Pancreas (tissue), 10 donors: ENCODE results near the gene KCNC4. TPM values are rescaled to one million over a fixed set of nuclear protein-coding genes. Genes with fewer than 3 reads are reported as not detected.
A peak's percentile ranks its signal among the peaks of the same experiment; 100 is the strongest.

Experiments
- ATAC-seq, 4 donors: fragments of 200-7000 bp; cut with Tn5 transposase; one replicate each; pipeline versions ENCODE4 v1.8.0 to v1.9.1; 2020; ENCODE audit warnings: mild to moderate bottlenecking in 4 of 4, moderate library complexity in 4 of 4
- DNase-seq, 6 donors: peaks; one replicate each; pipeline ENCODE4 v3.0.0-alpha.2; 2020
- FAIRE-seq: peaks from 2 replicates; lab custom pipeline; 2012; peaks lifted over from hg19 to GRCh38; lab: Jason Lieb, UNC
- H3K27ac ChIP-seq, 4 donors: fragments of 200-600 bp; sonication (generic); 1 replicate in 3 of 4; 2 replicates in 1 of 4; pipeline versions ENCODE4 v1.5.0 to v1.8.0; 2020
- H3K27me3 ChIP-seq, 4 donors: fragments of 200-600 bp; one replicate each; pipeline ENCODE4 v1.8.0; 2021
- H3K36me3 ChIP-seq, 3 donors: fragments of 200-600 bp; sonication (generic) in 1 of 3; one replicate each; pipeline versions ENCODE4 v1.5.0 to v1.8.0; 2020 to 2021
- H3K4me1 ChIP-seq, 3 donors: fragments of 200-600 bp; one replicate each; pipeline ENCODE4 v1.8.0; 2021
- H3K4me3 ChIP-seq, 4 donors: fragments of 200-600 bp; sonication (generic) in 2 of 4; one replicate each; pipeline versions ENCODE4 v1.5.0 to v1.8.0; 2020 to 2021
- H3K9me3 ChIP-seq, 4 donors: fragments of 200-600 bp; one replicate each; pipeline ENCODE4 v1.8.0; 2021
- WGBS, 2 donors: extraction: QIAGEN DNeasy Blood & Tissue Kit; methylation state at CpG; one replicate each; pipeline ENCODE4 v1.1.7; 2013; 5-methylcytosine and 5-hydroxymethylcytosine counted together
- intact Hi-C, 3 donors: fragments of 100-400 bp; cut with DNase I; formaldehyde crosslinking; loops; one replicate each; pipeline versions ENCODE4 v1.11.1 to v1.14.2; 2022
- polyA plus RNA-seq, 2 donors: library from polyadenylated mRNA; stranded (reverse); fragments of 200-250 nt; gene quantifications; one replicate each; pipeline ENCODE4 v1.2.3, GENCODE V29; 2013
- total RNA-seq, 6 donors: library from RNA; stranded (reverse); fragmentation: NEBNext Ultra II Directional in 4 of 6; extraction: Animal tissue kit (Norgen Biotek cat#: 25700) in 4 of 6; gene quantifications; one replicate each; pipeline versions ENCODE4 v1.2.1 to v1.2.4, GENCODE V29; 2021 to 2023
- TF ChIP-seq, protein P1 (sequence below), 4 donors: fragments of 200-600 bp; sonication (generic) in 3 of 4; IDR thresholded peaks; one replicate each; pipeline versions ENCODE4 v1.5.0 to v1.8.0; 2021; ENCODE audit warnings: antibody characterized with exemption in 4 of 4
- donor health status: healthy with polysubstance abuse.
- donor health status: DM: no; HTN: no; CAD: no; lungs with moderate emphysema.
- donor health status: DM: no; HTN: no; CAD: no.
- donor health status: control.
- donor health status: control.
- donor health status: Bipolar disorder and iron deficiency.
- donor health status: DM: yes; HTN: yes; CAD: no.
- donor health status: DM: no; HTN: no; CAD: no.
- donor health status: DM: no; HTN: no; CAD: no.
- donor health status: DM: yes; HTN: yes; CAD: no.

KCNC4 gene
- total and polyA plus RNA-seq, 8 donors: 5.4 to 18.6 (median 9.5) TPM

DNA sequence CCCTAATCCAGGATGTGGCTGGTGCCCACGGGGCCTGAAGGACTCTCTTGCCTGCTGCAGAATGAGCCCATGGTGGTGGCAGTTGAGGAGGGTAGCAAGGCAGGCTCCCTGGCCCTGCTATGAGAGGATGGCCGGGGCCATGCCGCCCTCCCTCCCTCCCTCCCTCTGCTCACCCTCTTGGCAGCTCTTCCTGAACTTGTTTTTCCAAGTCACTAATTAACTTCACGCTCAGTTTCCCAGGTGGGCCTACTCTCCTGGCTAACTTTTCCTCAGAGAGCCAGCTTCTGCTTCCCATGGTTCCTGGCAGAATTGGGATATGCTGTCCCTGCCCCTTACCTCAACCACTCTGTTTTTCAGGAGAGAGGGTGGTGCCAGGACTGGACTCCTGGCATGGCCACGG is 10.2 kb downstream of the KCNC4 start:
- H3K4me1 ChIP-seq: peaks cover 10 to 19% (median 12%) of the 10 kb centered on the region in 3 donors
- peaks cover 0 to 4% (median 0%) of the 10 kb centered on the region in 3 donors for H3K36me3 ChIP-seq
- no peaks in the 10 kb centered on the region for H3K9me3 ChIP-seq
- TF ChIP-seq, protein P1, sequence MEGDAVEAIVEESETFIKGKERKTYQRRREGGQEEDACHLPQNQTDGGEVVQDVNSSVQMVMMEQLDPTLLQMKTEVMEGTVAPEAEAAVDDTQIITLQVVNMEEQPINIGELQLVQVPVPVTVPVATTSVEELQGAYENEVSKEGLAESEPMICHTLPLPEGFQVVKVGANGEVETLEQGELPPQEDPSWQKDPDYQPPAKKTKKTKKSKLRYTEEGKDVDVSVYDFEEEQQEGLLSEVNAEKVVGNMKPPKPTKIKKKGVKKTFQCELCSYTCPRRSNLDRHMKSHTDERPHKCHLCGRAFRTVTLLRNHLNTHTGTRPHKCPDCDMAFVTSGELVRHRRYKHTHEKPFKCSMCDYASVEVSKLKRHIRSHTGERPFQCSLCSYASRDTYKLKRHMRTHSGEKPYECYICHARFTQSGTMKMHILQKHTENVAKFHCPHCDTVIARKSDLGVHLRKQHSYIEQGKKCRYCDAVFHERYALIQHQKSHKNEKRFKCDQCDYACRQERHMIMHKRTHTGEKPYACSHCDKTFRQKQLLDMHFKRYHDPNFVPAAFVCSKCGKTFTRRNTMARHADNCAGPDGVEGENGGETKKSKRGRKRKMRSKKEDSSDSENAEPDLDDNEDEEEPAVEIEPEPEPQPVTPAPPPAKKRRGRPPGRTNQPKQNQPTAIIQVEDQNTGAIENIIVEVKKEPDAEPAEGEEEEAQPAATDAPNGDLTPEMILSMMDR (IDR thresholded peaks at IDR 0.05): no peak
- FAIRE-seq (no peak), ATAC-seq (peak; percentile 77 to 90 (median 84)), DNase-seq (peak in 2 of 6 donors; percentile 53 to 56)
- peak overlapping the region; percentile 32 to 83 (median 68) for H3K27ac ChIP-seq
- 12 to 14% methylated on average over 5 of the region's 5 CpGs for WGBS, 2 donors
- no peaks in the 10 kb centered on the region for H3K27me3 ChIP-seq
- intact Hi-C loops: no loop called here
- H3K4me3 ChIP-seq: no peak overlapping the region

DNA sequence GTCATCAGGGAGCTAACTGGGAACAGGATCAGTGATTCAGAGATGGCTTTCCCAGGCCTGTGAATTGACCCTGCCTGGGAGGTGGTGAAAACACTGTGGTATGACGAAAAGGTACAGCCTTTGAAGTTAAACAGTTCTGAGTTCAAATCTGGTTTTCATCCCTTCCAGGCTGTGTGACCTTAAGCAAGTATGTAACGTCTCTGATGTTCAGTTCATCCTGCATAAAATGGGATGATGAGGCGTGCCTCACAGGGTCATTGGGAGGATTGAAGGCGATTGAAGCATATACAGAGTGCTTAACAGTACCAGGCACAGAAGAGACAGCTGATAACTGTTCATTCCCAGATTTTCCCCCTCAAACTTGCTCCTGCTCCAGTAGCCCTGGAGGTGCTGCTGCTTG is 11.0 kb downstream of the KCNC4 start:
- FAIRE-seq: no peak
- TF ChIP-seq, protein P1 (IDR thresholded peaks at IDR 0.05): no peak
- no peaks in the 10 kb centered on the region for H3K9me3 ChIP-seq
- H3K4me1 ChIP-seq: peaks cover 3 to 11% (median 8%) of the 10 kb centered on the region in 3 donors
- 91 to 92% methylated on average over 4 of the region's 4 CpGs for WGBS, 2 donors
- H3K27me3 ChIP-seq: no peaks in the 10 kb centered on the region
- no peak for ATAC-seq
- H3K4me3 ChIP-seq: no peak overlapping the region
- intact Hi-C loops: no loop called here
- DNase-seq: no peak
- peaks cover 0 to 7% (median 0%) of the 10 kb centered on the region in 3 donors for H3K36me3 ChIP-seq
- H3K27ac ChIP-seq: peak overlapping the region in 2 of 4 donors; percentile 58 to 83

DNA sequence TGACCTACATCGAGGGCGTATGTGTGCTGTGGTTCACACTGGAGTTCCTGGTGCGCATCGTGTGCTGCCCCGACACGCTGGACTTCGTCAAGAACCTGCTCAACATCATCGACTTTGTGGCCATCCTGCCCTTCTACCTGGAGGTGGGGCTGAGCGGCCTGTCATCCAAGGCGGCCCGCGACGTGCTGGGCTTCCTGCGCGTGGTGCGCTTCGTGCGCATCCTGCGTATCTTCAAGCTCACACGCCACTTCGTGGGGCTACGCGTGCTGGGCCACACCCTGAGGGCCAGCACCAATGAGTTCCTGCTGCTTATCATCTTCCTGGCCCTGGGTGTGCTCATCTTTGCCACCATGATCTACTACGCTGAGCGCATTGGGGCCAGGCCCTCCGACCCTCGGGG is 13.0 kb downstream of the KCNC4 start:
- no peak for FAIRE-seq
- intact Hi-C loops: no loop called here
- 96 to 98% methylated on average over 27 of the region's 27 CpGs for WGBS, 2 donors
- H3K4me3 ChIP-seq: no peak overlapping the region
- no peak for DNase-seq
- ATAC-seq: no peak
- H3K9me3 ChIP-seq: no peaks in the 10 kb centered on the region
- H3K27ac ChIP-seq: no peak overlapping the region
- H3K27me3 ChIP-seq: no peaks in the 10 kb centered on the region
- H3K4me1 ChIP-seq: peaks cover 0 to 9% (median 8%) of the 10 kb centered on the region in 3 donors
- H3K36me3 ChIP-seq: peaks cover 0 to 23% (median 0%) of the 10 kb centered on the region in 3 donors
- TF ChIP-seq, protein P1 (IDR thresholded peaks at IDR 0.05): no peak

DNA sequence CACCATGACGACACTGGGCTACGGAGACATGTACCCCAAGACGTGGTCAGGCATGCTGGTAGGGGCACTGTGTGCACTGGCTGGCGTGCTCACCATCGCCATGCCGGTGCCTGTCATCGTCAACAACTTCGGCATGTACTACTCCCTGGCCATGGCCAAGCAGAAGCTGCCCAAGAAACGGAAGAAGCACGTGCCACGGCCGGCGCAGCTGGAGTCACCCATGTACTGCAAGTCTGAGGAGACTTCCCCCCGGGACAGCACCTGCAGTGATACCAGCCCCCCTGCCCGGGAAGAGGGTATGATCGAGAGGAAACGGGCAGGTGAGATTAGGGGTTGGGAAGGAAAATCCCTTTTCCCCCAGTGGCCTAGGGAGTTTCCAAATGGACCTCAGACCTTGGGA is 13.5 kb downstream of the KCNC4 start:
- TF ChIP-seq, protein P1 (IDR thresholded peaks at IDR 0.05): no peak
- peaks cover 0 to 23% (median 0%) of the 10 kb centered on the region in 3 donors for H3K36me3 ChIP-seq
- WGBS, 2 donors: 88 to 91% methylated on average over 17 of the region's 17 CpGs
- ATAC-seq (no peak), FAIRE-seq (no peak), DNase-seq (no peak)
- H3K9me3 ChIP-seq: no peaks in the 10 kb centered on the region
- H3K27me3 ChIP-seq: no peaks in the 10 kb centered on the region
- no peak overlapping the region for H3K27ac ChIP-seq
- intact Hi-C loops: no loop called here
- H3K4me1 ChIP-seq: peaks cover 0 to 9% (median 8%) of the 10 kb centered on the region in 3 donors
- no peak overlapping the region for H3K4me3 ChIP-seq

DNA sequence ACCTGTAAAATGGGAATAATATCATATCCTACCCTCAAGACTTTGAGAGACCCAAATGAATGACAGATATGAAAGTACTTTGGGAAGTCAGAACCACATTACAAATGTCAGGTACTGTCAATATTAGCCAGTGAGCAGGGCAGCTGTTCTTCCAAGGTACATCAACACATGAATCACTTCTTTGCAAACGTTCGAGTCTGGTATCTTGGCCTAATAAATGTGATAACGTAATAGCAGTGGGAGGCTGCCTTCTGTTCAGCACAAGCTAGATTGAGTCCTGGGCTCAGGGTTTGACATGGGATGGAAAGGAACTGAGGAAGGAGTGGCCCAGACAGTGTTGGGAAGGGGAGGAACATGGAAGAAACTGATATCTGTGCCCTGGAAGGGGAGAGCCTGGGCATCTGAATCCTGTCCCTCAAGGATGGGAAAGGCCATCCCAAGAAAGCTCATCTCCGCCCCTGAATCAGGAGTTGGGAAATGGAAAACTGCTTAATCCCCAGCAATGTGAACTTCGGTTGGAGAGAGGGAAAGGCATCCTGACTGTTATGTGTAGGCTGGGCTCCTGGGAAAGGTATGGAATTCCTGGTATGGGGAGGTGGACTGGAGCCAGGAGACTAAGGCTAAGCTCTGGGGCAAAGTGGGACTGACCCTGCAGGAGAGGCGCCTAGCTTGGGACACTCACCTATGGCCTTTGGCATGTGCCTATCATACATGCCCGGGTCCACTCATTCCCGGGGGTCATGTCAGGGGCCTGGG is 14.3 kb downstream of the KCNC4 start:
- intact Hi-C loops: no loop called here
- Histone ChIP-seq H3K4me3 (no peak overlapping the region), H3K27me3 (no peaks in the 10 kb centered on the region), H3K9me3 (no peaks in the 10 kb centered on the region), H3K36me3 (peaks cover 0 to 31% (median 0%) of the 10 kb centered on the region in 3 donors), H3K4me1 (peaks cover 0 to 9% (median 8%) of the 10 kb centered on the region in 3 donors), H3K27ac (no peak overlapping the region)
- WGBS, 2 donors: 63 to 71% methylated on average over 8 of the region's 8 CpGs
- FAIRE-seq (no peak), DNase-seq (no peak), ATAC-seq (no peak)
- TF ChIP-seq, protein P1 (IDR thresholded peaks at IDR 0.05): no peak
